Mesendoderm (in vitro differentiated cells): ENCODE data around the gene IL26.
"Not testable (repeated sequence)": the region's sequence is repeated elsewhere in the genome, so short reads cannot be mapped to it uniquely, and the experiment has no call there.

Experiments
- DNase-seq: peaks from one replicate; pipeline ENCODE4 v3.0.0; 2013
- H2AK5ac ChIP-seq: 2 replicates; pipeline ENCODE4 v1.6.1; 2013; ENCODE audit warnings: low read length, inconsistent platforms
- H2BK120ac ChIP-seq: 2 replicates; pipeline ENCODE4 v1.6.1; 2013; ENCODE audit warnings: low read depth, mild to moderate bottlenecking, low read length, moderate library complexity, mixed read lengths
- H2BK15ac ChIP-seq: replicated peaks from 2 replicates; pipeline ENCODE4 v1.6.1; 2013; ENCODE audit warnings: low read depth, mild to moderate bottlenecking, moderate library complexity
- H2BK5ac ChIP-seq: 2 replicates; pipeline ENCODE4 v1.6.1; 2013; ENCODE audit warnings: low read length, inconsistent platforms
- H3K18ac ChIP-seq: 2 replicates; pipeline ENCODE4 v1.6.1; 2013; ENCODE audit warnings: mild to moderate bottlenecking, low read length, mixed read lengths
- H3K23ac ChIP-seq: one replicate; pipeline ENCODE4 v1.6.1; 2013; ENCODE audit warnings: low read length
- H3K27ac ChIP-seq: 2 replicates; pipeline ENCODE4 v1.5.1; 2013; ENCODE audit warnings: low read depth, mild to moderate bottlenecking, inconsistent platforms, low read length, moderate library complexity
- H3K27me3 ChIP-seq: 2 replicates; pipeline ENCODE4 v1.6.1; 2013; ENCODE audit warnings: low read length, control low read depth, mild to moderate bottlenecking, inconsistent platforms; ENCODE audit not compliant: insufficient read depth, poor library complexity
- H3K36me3 ChIP-seq: 2 replicates; pipeline ENCODE4 v1.6.1; 2013; ENCODE audit warnings: low read length, inconsistent platforms; ENCODE audit not compliant: control insufficient read depth, insufficient read depth
- H3K4ac ChIP-seq: one replicate; pipeline ENCODE4 v1.6.1; 2013; ENCODE audit warnings: low read depth, mild to moderate bottlenecking, low read length, moderate library complexity
- H3K4me1 ChIP-seq: 2 replicates; pipeline ENCODE4 v1.6.1; 2013; ENCODE audit warnings: low read depth, low read length, inconsistent platforms; ENCODE audit not compliant: control insufficient read depth
- H3K4me2 ChIP-seq: 2 replicates; pipeline ENCODE4 v1.6.1; 2013; ENCODE audit warnings: low read length
- H3K4me3 ChIP-seq: 2 replicates; pipeline ENCODE4 v1.5.1; 2013; ENCODE audit warnings: mild to moderate bottlenecking, low read length
- H3K56ac ChIP-seq: one replicate; pipeline ENCODE4 v1.6.1; 2013; ENCODE audit warnings: low read length
- H3K79me1 ChIP-seq: 2 replicates; pipeline ENCODE4 v1.6.1; 2013; ENCODE audit warnings: low read length, inconsistent platforms
- H3K79me2 ChIP-seq: 2 replicates; pipeline ENCODE4 v1.6.1; 2013; ENCODE audit warnings: mild to moderate bottlenecking, low read length; ENCODE audit not compliant: control insufficient read depth, insufficient read depth
- H3K9ac ChIP-seq: 2 replicates; pipeline ENCODE4 v1.6.1; 2013; ENCODE audit warnings: low read length, inconsistent platforms
- H4K5ac ChIP-seq: one replicate; pipeline ENCODE4 v1.6.1; 2013; ENCODE audit warnings: low read length
- H4K8ac ChIP-seq: one replicate; pipeline ENCODE4 v1.6.1; 2013; ENCODE audit warnings: low read depth, mild to moderate bottlenecking, control low read depth, low read length, moderate library complexity
- WGBS: extraction: QIAGEN DNeasy Blood & Tissue Kit; methylation state at CpG from one replicate; pipeline ENCODE4 v1.1.7; 2013; ENCODE audit warnings: low lambda C conversion rate, missing lambda C conversion rate; ENCODE audit not compliant: insufficient coverage; ENCODE audit errors: extremely low coverage; 5-methylcytosine and 5-hydroxymethylcytosine counted together

IL26 gene

DNA sequence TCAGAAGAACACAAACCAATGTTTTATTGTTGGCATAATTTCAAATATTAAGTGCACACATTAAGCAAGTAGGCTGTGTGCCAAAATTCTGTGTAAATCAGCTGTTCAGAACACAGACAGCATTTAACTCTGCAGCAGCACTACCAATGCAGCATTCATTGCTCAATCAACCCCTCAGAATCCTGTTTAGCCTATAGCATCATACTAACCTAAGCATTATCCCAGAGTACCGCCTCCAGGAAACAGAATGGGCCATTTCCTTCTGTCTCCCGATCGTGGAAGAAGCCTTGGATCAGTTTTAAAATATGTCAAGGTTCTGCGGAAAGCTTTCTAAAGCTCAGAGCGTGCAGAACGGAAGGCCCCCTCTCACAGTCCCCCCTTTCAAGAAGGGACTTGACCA is 3.3 kb downstream of the IL26 start:
- Histone ChIP-seq H3K27ac (no peak overlapping the region), H3K4me1 (no peaks in the 10 kb centered on the region), H3K4me2 (no peak overlapping the region), H3K18ac (no peak overlapping the region), H3K79me2 (no peaks in the 10 kb centered on the region), H2BK120ac (no peak overlapping the region), H3K36me3 (no peaks in the 10 kb centered on the region), H3K4me3 (no peak overlapping the region), H4K5ac (no peak overlapping the region), H3K79me1 (no peaks in the 10 kb centered on the region), H3K4ac (no peak overlapping the region), H2BK15ac (no peak overlapping the region), H3K56ac (no peak overlapping the region), H3K27me3 (no peaks in the 10 kb centered on the region), H4K8ac (no peak overlapping the region), H2AK5ac (no peak overlapping the region), H2BK5ac (no peak overlapping the region), H3K9ac (no peak overlapping the region), H3K23ac (no peak overlapping the region)
- WGBS: no CpG with 5 or more reads among the region's 6 CpGs
- peak; percentile 42 for DNase-seq

DNA sequence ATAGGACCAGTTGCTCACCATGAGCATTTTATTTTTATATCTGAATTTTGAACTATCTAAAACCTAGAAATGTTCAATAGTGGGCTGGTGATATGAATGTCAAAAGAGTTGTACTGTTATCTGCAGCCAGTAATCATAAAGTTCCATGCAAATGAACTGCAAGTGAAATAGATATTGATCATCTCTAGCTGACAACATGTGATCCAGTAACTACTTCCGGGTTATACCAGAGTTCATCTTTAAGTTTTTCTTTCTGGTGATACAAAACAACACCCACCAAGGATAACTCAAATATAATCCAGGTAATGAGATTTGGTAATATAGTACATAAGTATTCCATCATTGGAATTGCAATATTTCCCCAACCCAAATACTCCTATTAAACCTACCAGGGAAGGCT is 4.1 kb downstream of the IL26 start:
- no peak overlapping the region for H4K5ac ChIP-seq
- no peak overlapping the region for H3K9ac ChIP-seq
- DNase-seq: no peak
- no peak overlapping the region for H2BK120ac ChIP-seq
- H3K56ac ChIP-seq: no peak overlapping the region
- H3K4me3 ChIP-seq: no peak overlapping the region
- no peak overlapping the region for H3K23ac ChIP-seq
- H3K27ac ChIP-seq: no peak overlapping the region
- no peaks in the 10 kb centered on the region for H3K79me1 ChIP-seq
- H3K27me3 ChIP-seq: no peaks in the 10 kb centered on the region
- H3K4me1 ChIP-seq: no peaks in the 10 kb centered on the region
- no peak overlapping the region for H3K18ac ChIP-seq
- H3K4ac ChIP-seq: no peak overlapping the region
- H2BK15ac ChIP-seq: no peak overlapping the region
- no CpG with 5 or more reads among the region's 1 CpG for WGBS
- no peak overlapping the region for H2AK5ac ChIP-seq
- H4K8ac ChIP-seq: no peak overlapping the region
- H3K4me2 ChIP-seq: no peak overlapping the region
- H2BK5ac ChIP-seq: no peak overlapping the region
- H3K79me2 ChIP-seq: no peaks in the 10 kb centered on the region
- H3K36me3 ChIP-seq: no peaks in the 10 kb centered on the region

GRCh38 chr12:68210875-68211274 is 14.7 kb downstream of the IL26 start:
- Histone ChIP-seq H2BK5ac (no peak overlapping the region), H3K9ac (no peak overlapping the region), H3K27me3 (no peaks in the 10 kb centered on the region), H3K4me3 (no peak overlapping the region), H2AK5ac (no peak overlapping the region), H3K79me2 (no peaks in the 10 kb centered on the region), H3K4me1 (no peaks in the 10 kb centered on the region), H4K5ac (no peak overlapping the region), H3K18ac (no peak overlapping the region), H2BK15ac (no peak overlapping the region), H2BK120ac (no peak overlapping the region), H3K4ac (no peak overlapping the region), H3K56ac (no peak overlapping the region), H3K79me1 (no peaks in the 10 kb centered on the region), H3K4me2 (no peak overlapping the region), H3K27ac (no peak overlapping the region), H3K23ac (no peak overlapping the region), H3K36me3 (no peaks in the 10 kb centered on the region), H4K8ac (no peak overlapping the region)
- DNase-seq: no peak
- no CpG with 5 or more reads among the region's 2 CpGs for whole genome bisulfite sequencing

- not testable (repeated sequence) for H3K9ac ChIP-seq, H2BK120ac ChIP-seq, H3K18ac ChIP-seq, H2BK15ac ChIP-seq, H3K27ac ChIP-seq, H2BK5ac ChIP-seq, H3K23ac ChIP-seq, H3K79me2 ChIP-seq, H2AK5ac ChIP-seq, H4K5ac ChIP-seq, H4K8ac ChIP-seq, H3K4me2 ChIP-seq, H3K36me3 ChIP-seq, H3K79me1 ChIP-seq, H3K4ac ChIP-seq, H3K56ac ChIP-seq, H3K4me3 ChIP-seq, H3K4me1 ChIP-seq, H3K27me3 ChIP-seq
- peak; percentile 65 for DNase-seq
- no CpG with 5 or more reads among the region's 12 CpGs for WGBS
These were observed 16.4 kb downstream of the IL26 start for GRCh38 chr12:68209048-68209728.

DNA sequence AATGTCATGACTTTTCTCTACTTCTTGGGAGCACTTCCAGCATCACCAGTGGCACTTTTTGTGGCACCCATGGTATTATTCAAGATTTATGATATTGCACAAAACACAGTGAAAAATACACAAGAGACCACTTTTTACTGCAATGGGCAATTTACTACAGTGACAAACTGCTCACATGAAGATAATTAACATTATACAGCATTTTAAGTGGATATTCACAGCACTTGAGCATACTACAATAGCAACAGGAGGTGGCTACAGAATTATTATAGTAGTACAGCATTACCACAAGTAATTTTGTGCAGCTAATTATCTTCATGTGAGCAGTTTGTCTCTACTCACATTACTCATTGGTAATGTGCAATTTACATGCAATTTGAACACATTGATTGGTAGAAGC is 18.3 kb downstream of the IL26 start:
- H3K4me1 ChIP-seq: peaks cover 2% of the 10 kb centered on the region
- H3K4me3 ChIP-seq: no peak overlapping the region
- no peak overlapping the region for H3K23ac ChIP-seq
- no peak overlapping the region for H3K56ac ChIP-seq
- no peaks in the 10 kb centered on the region for H3K27me3 ChIP-seq
- H2BK5ac ChIP-seq: no peak overlapping the region
- no peak overlapping the region for H2AK5ac ChIP-seq
- H3K9ac ChIP-seq: no peak overlapping the region
- no peaks in the 10 kb centered on the region for H3K79me1 ChIP-seq
- H3K18ac ChIP-seq: no peak overlapping the region
- H2BK120ac ChIP-seq: no peak overlapping the region
- H4K5ac ChIP-seq: no peak overlapping the region
- H3K4ac ChIP-seq: no peak overlapping the region
- no peak overlapping the region for H3K27ac ChIP-seq
- no peaks in the 10 kb centered on the region for H3K36me3 ChIP-seq
- no peaks in the 10 kb centered on the region for H3K79me2 ChIP-seq
- H2BK15ac ChIP-seq: no peak overlapping the region
- H4K8ac ChIP-seq: no peak overlapping the region
- no peak overlapping the region for H3K4me2 ChIP-seq
- no peak for DNase-seq

DNA sequence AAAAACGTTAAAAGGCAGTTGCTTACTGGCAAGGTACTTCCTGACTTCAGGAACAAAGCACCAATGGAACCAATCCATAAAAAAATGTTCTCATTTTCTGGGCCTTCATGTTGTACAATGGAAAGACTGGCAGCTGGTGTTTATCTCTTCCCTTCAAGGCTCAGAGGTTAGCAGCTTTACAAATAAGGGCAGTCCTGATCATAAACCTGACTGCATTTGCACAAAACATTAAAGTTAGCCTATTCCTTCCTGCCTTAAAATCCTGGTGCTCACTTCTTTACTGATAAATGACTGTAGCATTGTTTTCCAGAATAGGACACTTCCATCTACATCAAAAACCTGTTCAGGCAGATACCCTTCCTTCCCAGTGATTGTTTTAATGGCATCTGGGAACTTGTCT is 19.2 kb downstream of the IL26 start:
- WGBS: no CpG with 5 or more reads among the region's 1 CpG
- no peak overlapping the region for H2BK15ac ChIP-seq

More for the DNA sequence above, 19.2 kb downstream of the IL26 start:
- no peak overlapping the region for H3K27ac ChIP-seq
- no peak overlapping the region for H3K4me3 ChIP-seq
- no peaks in the 10 kb centered on the region for H3K27me3 ChIP-seq
- H3K4me2 ChIP-seq: no peak overlapping the region
- no peaks in the 10 kb centered on the region for H3K79me1 ChIP-seq
- H2BK5ac ChIP-seq: no peak overlapping the region
- no peaks in the 10 kb centered on the region for H3K79me2 ChIP-seq
- H3K18ac ChIP-seq: no peak overlapping the region
- H4K5ac ChIP-seq: no peak overlapping the region
- no peak overlapping the region for H2AK5ac ChIP-seq
- DNase-seq: no peak
- peaks cover 2% of the 10 kb centered on the region for H3K4me1 ChIP-seq
- H3K23ac ChIP-seq: no peak overlapping the region
- H4K8ac ChIP-seq: no peak overlapping the region
- no peak overlapping the region for H2BK120ac ChIP-seq
- no peak overlapping the region for H3K9ac ChIP-seq
- H3K56ac ChIP-seq: no peak overlapping the region
- H3K36me3 ChIP-seq: no peaks in the 10 kb centered on the region
- no peak overlapping the region for H3K4ac ChIP-seq
